ENCODE results near the gene CSF2RB. TPM values are rescaled to one million over a fixed set of nuclear protein-coding genes. Genes with fewer than 3 reads are reported as not detected.

The CSF2RB gene
- total RNA-seq, 1 donor from 2014 or later, result 0.05 TPM

DNA sequence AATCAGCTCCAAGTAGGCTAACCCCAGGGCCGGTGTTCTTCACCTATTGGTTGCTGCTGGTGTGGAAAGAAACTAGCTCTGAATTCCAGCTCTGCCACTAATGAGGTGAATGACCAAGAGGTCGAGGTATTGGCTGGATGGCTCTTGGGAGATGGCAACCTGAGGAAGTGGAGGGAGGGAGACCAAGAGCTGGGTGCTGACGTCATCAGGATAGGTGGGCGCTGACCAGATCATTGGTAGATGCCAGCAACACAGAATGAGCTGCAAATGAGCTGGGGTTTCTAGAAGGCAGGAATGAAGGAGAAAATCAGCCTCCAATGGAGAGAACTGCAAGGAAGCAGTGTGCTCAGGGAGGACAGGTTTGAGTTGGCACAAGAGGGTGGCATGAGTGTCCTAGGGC lies 14.7 kb upstream of the CSF2RB start:
- H3K4me1 Mint-ChIP-seq (ENCODE audit: low read depth), result no peaks in the 10 kb centered on the region
- TF ChIP-seq, protein P1, sequence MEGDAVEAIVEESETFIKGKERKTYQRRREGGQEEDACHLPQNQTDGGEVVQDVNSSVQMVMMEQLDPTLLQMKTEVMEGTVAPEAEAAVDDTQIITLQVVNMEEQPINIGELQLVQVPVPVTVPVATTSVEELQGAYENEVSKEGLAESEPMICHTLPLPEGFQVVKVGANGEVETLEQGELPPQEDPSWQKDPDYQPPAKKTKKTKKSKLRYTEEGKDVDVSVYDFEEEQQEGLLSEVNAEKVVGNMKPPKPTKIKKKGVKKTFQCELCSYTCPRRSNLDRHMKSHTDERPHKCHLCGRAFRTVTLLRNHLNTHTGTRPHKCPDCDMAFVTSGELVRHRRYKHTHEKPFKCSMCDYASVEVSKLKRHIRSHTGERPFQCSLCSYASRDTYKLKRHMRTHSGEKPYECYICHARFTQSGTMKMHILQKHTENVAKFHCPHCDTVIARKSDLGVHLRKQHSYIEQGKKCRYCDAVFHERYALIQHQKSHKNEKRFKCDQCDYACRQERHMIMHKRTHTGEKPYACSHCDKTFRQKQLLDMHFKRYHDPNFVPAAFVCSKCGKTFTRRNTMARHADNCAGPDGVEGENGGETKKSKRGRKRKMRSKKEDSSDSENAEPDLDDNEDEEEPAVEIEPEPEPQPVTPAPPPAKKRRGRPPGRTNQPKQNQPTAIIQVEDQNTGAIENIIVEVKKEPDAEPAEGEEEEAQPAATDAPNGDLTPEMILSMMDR (IDR thresholded peaks at IDR 0.05), result no peak
- H3K36me3 Mint-ChIP-seq (ENCODE audit: low read depth), result peaks cover 3% of the 10 kb centered on the region
- no peak for DNase-seq (ENCODE audit: low spot score)
- H3K4me3 Mint-ChIP-seq (ENCODE audit: unreplicated experiment), result no peak overlapping the region
- peaks cover 42% of the 10 kb centered on the region for H3K27me3 Mint-ChIP-seq (ENCODE audit: low read depth)
- no peak overlapping the region for H3K27ac Mint-ChIP-seq (ENCODE audit: unreplicated experiment)
- H3K9me3 Mint-ChIP-seq (ENCODE audit: low read depth), result peaks cover 18% of the 10 kb centered on the region

DNA sequence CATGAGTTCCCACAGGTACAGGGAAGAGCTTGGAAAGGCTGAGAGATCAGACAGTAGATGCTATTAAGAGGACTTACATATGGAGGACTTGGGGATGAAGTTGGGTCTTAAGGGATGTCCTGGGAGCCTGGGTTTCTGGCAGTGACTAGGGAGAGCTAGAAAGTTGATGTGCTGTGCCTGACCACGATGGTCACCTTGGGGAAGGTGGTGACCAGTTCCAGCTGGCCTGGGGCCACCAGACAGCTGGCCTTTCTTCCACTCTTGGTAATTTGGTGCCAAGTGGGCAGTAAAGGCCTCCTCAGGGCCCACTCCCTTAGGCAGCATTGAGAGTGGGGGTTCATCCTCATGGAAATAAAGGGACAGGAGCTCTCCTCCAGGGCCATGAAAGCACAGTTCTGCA lies 13.9 kb upstream of the CSF2RB start:
- Mint-ChIP-seq H3K36me3 (ENCODE audit: low read depth) (peaks cover 3% of the 10 kb centered on the region), H3K27me3 (ENCODE audit: low read depth) (peaks cover 44% of the 10 kb centered on the region), H3K27ac (ENCODE audit: unreplicated experiment) (no peak overlapping the region), H3K4me3 (ENCODE audit: unreplicated experiment) (no peak overlapping the region), H3K9me3 (ENCODE audit: low read depth) (peaks cover 18% of the 10 kb centered on the region), H3K4me1 (ENCODE audit: low read depth) (no peaks in the 10 kb centered on the region)
- TF ChIP-seq, protein P1 (IDR thresholded peaks at IDR 0.05), result no peak
- no peak for DNase-seq (ENCODE audit: low spot score)

DNA sequence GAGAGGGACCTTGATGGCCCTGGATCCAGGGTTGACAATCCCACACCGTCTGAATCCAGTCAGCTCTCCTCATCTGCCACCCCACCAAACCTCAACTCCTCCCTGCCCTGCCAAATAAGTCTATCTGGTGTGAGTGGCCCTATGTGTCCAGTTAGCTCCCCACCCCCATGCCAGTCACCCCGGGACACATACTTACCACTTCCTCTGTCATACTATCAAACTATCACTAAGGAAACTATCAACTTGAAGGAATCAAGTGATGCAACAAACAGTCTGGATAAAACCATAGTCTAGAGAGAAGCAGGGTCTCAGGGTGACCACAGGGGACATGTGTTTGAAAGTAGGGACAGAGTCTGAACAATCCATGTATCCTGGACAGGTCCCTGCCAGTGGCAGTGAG lies 13.2 kb upstream of the CSF2RB start:
- TF ChIP-seq, protein P1 (IDR thresholded peaks at IDR 0.05), result no peak
- Mint-ChIP-seq H3K36me3 (ENCODE audit: low read depth) (peaks cover 1% of the 10 kb centered on the region), H3K27me3 (ENCODE audit: low read depth) (peaks cover 44% of the 10 kb centered on the region), H3K4me1 (ENCODE audit: low read depth) (no peaks in the 10 kb centered on the region), H3K9me3 (ENCODE audit: low read depth) (peaks cover 13% of the 10 kb centered on the region), H3K4me3 (ENCODE audit: unreplicated experiment) (no peak overlapping the region), H3K27ac (ENCODE audit: unreplicated experiment) (no peak overlapping the region)
- DNase-seq (ENCODE audit: low spot score), result no peak

DNA sequence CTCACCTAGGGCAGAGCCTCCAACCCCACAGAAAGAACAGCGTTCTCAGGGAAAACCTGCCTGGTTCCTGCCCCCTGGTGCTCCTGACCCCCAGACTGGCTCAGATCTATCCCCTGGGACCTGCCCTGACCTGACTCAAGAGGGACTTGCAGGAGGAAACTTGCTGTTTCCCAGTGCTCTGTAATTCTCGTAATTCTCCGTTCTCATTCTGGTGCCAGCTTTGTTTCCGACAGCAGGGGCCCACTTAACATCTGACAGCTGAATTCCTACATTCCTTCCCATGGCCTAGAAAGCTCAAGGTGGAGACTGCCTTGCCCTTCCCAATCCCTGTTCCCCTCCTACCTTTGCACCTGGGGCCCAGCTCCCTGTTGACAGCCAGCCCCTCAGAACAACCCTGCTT lies 12.5 kb upstream of the CSF2RB start:
- Mint-ChIP-seq H3K9me3 (ENCODE audit: low read depth) (peaks cover 9% of the 10 kb centered on the region), H3K36me3 (ENCODE audit: low read depth) (peaks cover 1% of the 10 kb centered on the region), H3K4me1 (ENCODE audit: low read depth) (no peaks in the 10 kb centered on the region), H3K27me3 (ENCODE audit: low read depth) (peaks cover 44% of the 10 kb centered on the region), H3K4me3 (ENCODE audit: unreplicated experiment) (no peak overlapping the region), H3K27ac (ENCODE audit: unreplicated experiment) (no peak overlapping the region)
- TF ChIP-seq, protein P1 (IDR thresholded peaks at IDR 0.05), result no peak
- no peak for DNase-seq (ENCODE audit: low spot score)

DNA sequence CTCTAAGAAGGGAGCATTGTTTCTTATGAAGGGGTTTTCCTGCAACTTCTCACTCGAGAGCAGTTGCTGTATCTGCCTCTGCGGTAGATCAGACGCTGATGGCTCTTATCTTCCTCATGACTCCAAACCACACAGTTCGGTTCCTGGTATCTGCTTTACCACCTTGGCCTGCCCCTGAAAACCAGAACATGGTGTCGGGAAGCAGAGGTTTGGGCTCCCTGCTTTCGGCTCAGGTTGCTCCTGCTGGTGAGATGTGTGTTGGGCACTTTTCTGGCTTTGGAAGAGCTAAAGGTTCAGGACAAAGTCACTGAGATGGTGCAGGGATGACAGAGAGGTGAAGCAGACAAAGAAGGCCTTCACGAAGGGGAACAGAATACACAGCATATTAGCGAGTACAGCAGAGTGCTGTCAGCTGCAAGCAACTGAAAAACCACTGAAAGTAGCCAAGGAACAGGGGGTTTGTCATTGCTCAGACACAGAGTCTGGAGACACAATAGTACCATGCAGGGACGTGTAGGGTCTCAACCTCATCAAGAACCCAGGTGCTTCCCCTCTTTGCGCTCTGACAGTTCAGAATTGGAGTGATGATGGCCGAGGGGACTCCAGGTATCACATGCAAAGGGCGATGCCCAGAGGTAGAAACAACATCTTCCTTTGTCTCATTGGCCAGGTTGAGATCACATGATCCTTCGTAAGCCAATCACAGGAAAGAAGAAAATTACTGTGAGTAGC lies 11.9 kb upstream of the CSF2RB start:
- no peak overlapping the region for H3K27ac Mint-ChIP-seq (ENCODE audit: unreplicated experiment)
- peaks cover 9% of the 10 kb centered on the region for H3K9me3 Mint-ChIP-seq (ENCODE audit: low read depth)
- H3K4me3 Mint-ChIP-seq (ENCODE audit: unreplicated experiment), result no peak overlapping the region
- no peak for DNase-seq (ENCODE audit: low spot score)
- H3K4me1 Mint-ChIP-seq (ENCODE audit: low read depth), result no peaks in the 10 kb centered on the region
- TF ChIP-seq, protein P1 (IDR thresholded peaks at IDR 0.05), result no peak
- peaks cover 1% of the 10 kb centered on the region for H3K36me3 Mint-ChIP-seq (ENCODE audit: low read depth)
- peaks cover 42% of the 10 kb centered on the region for H3K27me3 Mint-ChIP-seq (ENCODE audit: low read depth)

All from chondrocyte (in vitro differentiated cells).